Body of pancreas (tissue), 4 donors: ENCODE data around the gene GSDME. TPM values are rescaled to one million over a fixed set of nuclear protein-coding genes. Genes with fewer than 3 reads are reported as not detected.
A peak's percentile ranks its signal among the peaks of the same experiment; 100 is the strongest.

Experiments
- ATAC-seq: fragments of 150-250 bp; one replicate; pipeline ENCODE4 v1.9.1; 2016
- DNase-seq, 4 donors: peaks; one replicate each; pipeline ENCODE4 v3.0.0-alpha.2; 2019
- H3K27ac ChIP-seq, 4 donors: fragments of 200-600 bp; sonication (generic); 1 replicate in 3 of 4; 2 replicates in 1 of 4; pipeline versions ENCODE4 v1.5.1 to v1.6.1; 2016 to 2019; ENCODE audit warnings: mild to moderate bottlenecking in 1 of 4, mixed read lengths in 1 of 4, moderate library complexity in 1 of 4
- H3K27me3 ChIP-seq, 2 donors: fragments of 200-600 bp; sonication (generic); one replicate each; pipeline ENCODE4 v1.6.0; 2016; ENCODE audit warnings: mild to moderate bottlenecking in 1 of 2
- H3K36me3 ChIP-seq, 2 donors: fragments of 200-600 bp; sonication (generic); replicated peaks in 1 of 2; 2 replicates each; pipeline ENCODE4 v1.5.1; 2016; ENCODE audit warnings: low read depth in 2 of 2; ENCODE audit not compliant: insufficient read depth in 1 of 2
- H3K4me1 ChIP-seq: fragments of 200-600 bp; sonication (generic); one replicate; pipeline ENCODE4 v1.6.0; 2016
- H3K4me3 ChIP-seq, 2 donors: fragments of 200-600 bp; sonication (generic); 1 replicate in 1 of 2; 2 replicates in 1 of 2; pipeline ENCODE4 v1.5.1; 2016 to 2019
- H3K9me3 ChIP-seq, 3 donors: fragments of 200-600 bp; sonication (generic); 1 replicate in 2 of 3; 2 replicates in 1 of 3; pipeline ENCODE4 v1.5.1; 2016
- POLR2A ChIP-seq, 3 donors: fragments of 450-650 bp; IDR thresholded peaks; one replicate each; pipeline ENCODE4 v1.6.1; 2016; ENCODE audit warnings: antibody characterized with exemption in 3 of 3, mild to moderate bottlenecking in 2 of 3
- WGBS, 2 donors: methylation state at CpG; one replicate each; pipeline ENCODE4 v1.1.5; 2017; 5-methylcytosine and 5-hydroxymethylcytosine counted together
- intact Hi-C: fragments of 100-400 bp; cut with DNase I; formaldehyde crosslinking; loops from one replicate; pipeline ENCODE4 v1.15.1; 2023
- total RNA-seq, 2 donors: library from RNA; depleted of rRNA; stranded (reverse); fragments of >200 nt; gene quantifications; one replicate each; pipeline ENCODE4 v1.1.0, GENCODE V29; 2016
- TF ChIP-seq, protein P1 (sequence below), 7 experiments: fragments of 450-650 bp in 4 of 7; fragments of 200-600 bp in 3 of 7; sonication (generic) in 3 of 7; IDR thresholded peaks; one replicate each; pipeline ENCODE4 v1.5.1; 2016 to 2019; ENCODE audit warnings: antibody characterized with exemption in 7 of 7

Gene GSDME
- total RNA-seq, 2 donors from 2014 or later = 3.6 to 5.3 TPM

DNA sequence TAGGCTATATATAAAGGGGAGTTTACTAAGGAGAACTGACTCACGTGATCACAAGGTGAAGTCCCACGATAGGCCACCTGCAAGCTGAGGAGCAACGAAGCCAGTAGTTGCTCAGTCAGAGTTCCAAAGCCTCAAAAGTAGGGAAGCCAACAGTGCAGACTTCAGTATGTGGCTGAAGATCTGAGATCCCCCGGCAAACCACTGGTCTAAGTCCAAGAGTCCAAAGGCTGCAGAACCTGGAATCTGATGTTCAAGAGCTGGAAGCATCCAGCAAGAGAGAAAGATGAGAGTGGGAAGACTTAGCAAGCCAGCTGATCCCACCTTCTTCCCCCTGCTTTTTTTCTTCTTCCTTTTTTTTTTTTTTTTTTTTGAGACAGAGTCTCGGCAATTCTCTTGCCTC is 27.0 kb upstream of the GSDME start:
- intact Hi-C loops = no loop called here
- ATAC-seq (no peak), DNase-seq (no peak)
- Histone ChIP-seq H3K27me3 (no peaks in the 10 kb centered on the region), H3K4me3 (no peak overlapping the region), H3K9me3 (no peaks in the 10 kb centered on the region), H3K27ac (no peak overlapping the region), H3K36me3 (no peaks in the 10 kb centered on the region), H3K4me1 (no peaks in the 10 kb centered on the region)
- 71 to 89% methylated on average over 5 of the region's 5 CpGs for WGBS, 2 donors
- TF ChIP-seq, protein P1, sequence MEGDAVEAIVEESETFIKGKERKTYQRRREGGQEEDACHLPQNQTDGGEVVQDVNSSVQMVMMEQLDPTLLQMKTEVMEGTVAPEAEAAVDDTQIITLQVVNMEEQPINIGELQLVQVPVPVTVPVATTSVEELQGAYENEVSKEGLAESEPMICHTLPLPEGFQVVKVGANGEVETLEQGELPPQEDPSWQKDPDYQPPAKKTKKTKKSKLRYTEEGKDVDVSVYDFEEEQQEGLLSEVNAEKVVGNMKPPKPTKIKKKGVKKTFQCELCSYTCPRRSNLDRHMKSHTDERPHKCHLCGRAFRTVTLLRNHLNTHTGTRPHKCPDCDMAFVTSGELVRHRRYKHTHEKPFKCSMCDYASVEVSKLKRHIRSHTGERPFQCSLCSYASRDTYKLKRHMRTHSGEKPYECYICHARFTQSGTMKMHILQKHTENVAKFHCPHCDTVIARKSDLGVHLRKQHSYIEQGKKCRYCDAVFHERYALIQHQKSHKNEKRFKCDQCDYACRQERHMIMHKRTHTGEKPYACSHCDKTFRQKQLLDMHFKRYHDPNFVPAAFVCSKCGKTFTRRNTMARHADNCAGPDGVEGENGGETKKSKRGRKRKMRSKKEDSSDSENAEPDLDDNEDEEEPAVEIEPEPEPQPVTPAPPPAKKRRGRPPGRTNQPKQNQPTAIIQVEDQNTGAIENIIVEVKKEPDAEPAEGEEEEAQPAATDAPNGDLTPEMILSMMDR (IDR thresholded peaks at IDR 0.05) = no peak
- no peak for TF ChIP-seq POLR2A (IDR thresholded peaks at IDR 0.05)

DNA sequence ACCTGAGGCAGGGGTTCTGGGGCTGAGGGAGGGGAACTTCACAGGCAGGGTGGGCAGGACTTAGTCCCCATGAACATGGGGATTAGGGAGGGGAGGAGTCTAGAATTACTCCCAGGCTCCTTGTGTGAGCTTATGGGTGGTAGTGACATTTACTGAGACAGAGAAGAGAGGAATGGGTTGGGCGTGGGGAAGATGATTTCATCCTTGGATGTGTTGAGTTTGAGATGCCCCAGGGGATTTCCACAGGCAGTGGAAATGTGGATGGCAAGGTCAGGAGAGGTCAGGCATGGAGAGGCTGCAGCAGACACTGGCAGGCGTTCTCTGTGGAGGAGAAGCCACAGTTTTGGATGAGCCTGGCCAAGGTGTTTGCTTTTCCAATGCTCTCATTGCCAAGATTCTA is 26.4 kb upstream of the GSDME start:
- intact Hi-C loops = no loop called here
- WGBS, 2 donors = 81 to 82% methylated on average over 2 of the region's 2 CpGs

DNA sequence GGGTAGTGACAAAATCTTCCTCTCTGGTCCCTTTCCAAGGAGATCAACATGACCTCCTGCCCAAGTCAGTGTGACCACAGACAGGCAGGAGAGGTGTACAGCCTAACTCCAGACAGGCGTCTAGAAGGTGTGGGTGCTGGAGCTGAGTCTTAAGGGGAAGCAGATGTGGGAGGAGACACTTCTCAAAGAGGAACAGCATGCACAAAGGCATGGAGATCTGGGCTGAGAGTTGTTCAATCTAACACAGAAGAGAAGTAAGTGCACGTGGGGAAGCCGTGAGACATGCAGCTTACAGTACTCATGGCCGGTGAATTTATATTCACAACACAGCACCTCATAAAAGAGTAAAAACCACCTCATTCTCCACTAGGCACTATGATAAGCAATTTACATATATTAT is 23.8 kb upstream of the GSDME start:
- TF ChIP-seq, protein P1 (IDR thresholded peaks at IDR 0.05) = no peak
- TF ChIP-seq POLR2A (IDR thresholded peaks at IDR 0.05) = no peak
- Histone ChIP-seq H3K36me3 (no peaks in the 10 kb centered on the region), H3K9me3 (no peaks in the 10 kb centered on the region), H3K4me3 (no peak overlapping the region), H3K4me1 (no peaks in the 10 kb centered on the region), H3K27ac (no peak overlapping the region), H3K27me3 (no peaks in the 10 kb centered on the region)
- ATAC-seq (no peak), DNase-seq (peak in 1 of 4 donors; percentile 42)
- intact Hi-C loops = no loop called here
- WGBS, 2 donors = 75 to 91% methylated on average over 4 of the region's 4 CpGs

More for the DNA sequence above, 26.4 kb upstream of the GSDME start:
- Histone ChIP-seq H3K4me1 (no peaks in the 10 kb centered on the region), H3K36me3 (no peaks in the 10 kb centered on the region), H3K4me3 (no peak overlapping the region), H3K9me3 (no peaks in the 10 kb centered on the region), H3K27me3 (no peaks in the 10 kb centered on the region), H3K27ac (no peak overlapping the region)
- DNase-seq (no peak), ATAC-seq (no peak)
- TF ChIP-seq, protein P1 (IDR thresholded peaks at IDR 0.05) = no peak
- TF ChIP-seq POLR2A (IDR thresholded peaks at IDR 0.05) = no peak

DNA sequence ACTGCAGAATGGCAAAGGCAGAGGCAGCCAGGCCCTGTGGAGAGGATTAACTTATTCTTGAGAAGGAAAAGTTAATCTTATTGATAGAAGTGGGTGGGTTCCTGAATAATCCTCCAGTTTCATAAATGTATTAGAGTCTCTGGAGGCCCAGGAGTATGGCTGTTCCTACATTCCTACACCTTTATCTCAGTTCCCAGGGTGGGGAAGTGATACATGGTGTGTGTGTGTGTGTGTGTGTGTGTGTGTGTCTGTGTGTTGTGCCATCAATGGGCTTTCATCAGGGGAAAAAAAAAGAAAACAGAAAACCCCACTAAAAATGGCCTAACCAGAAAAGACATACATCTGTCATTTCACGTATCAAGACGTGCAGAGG is 22.0 kb upstream of the GSDME start:
- intact Hi-C loops = no loop called here
- TF ChIP-seq, protein P1 (IDR thresholded peaks at IDR 0.05) = no peak
- no peak for TF ChIP-seq POLR2A (IDR thresholded peaks at IDR 0.05)
- Histone ChIP-seq H3K27ac (peak overlapping the region in 1 of 4 donors; percentile 41), H3K9me3 (no peaks in the 10 kb centered on the region), H3K4me1 (no peaks in the 10 kb centered on the region), H3K4me3 (no peak overlapping the region), H3K36me3 (no peaks in the 10 kb centered on the region), H3K27me3 (peaks cover 0 to 4% of the 10 kb centered on the region in 2 donors)
- ATAC-seq (no peak), DNase-seq (no peak)
- WGBS, 2 donors = 83 to 90% methylated on average over 2 of the region's 2 CpGs

GRCh38 chr7:24778543-24779282 is 21.4 kb upstream of the GSDME start:
- 82% methylated on average over 8 to 9 of the region's 9 CpGs for WGBS, 2 donors
- TF ChIP-seq POLR2A (IDR thresholded peaks at IDR 0.05) = no peak
- TF ChIP-seq, protein P1 (IDR thresholded peaks at IDR 0.05) = no peak
- H3K36me3 ChIP-seq = no peaks in the 10 kb centered on the region
- DNase-seq (peak in 1 of 4 donors; percentile 69), ATAC-seq (no peak)
- no peaks in the 10 kb centered on the region for H3K9me3 ChIP-seq
- H3K27me3 ChIP-seq = peaks cover 0 to 4% of the 10 kb centered on the region in 2 donors
- intact Hi-C loops = no loop called here
- no peak overlapping the region for H3K4me3 ChIP-seq
- peak overlapping the region in 1 of 4 donors; percentile 41 for H3K27ac ChIP-seq
- H3K4me1 ChIP-seq = no peaks in the 10 kb centered on the region
